ENCODE measurements around the gene TNRC6B. TPM values are rescaled to one million over a fixed set of nuclear protein-coding genes. Genes with fewer than 3 reads are reported as not detected.
"Not testable (repeated sequence)": the region's sequence is repeated elsewhere in the genome, so short reads cannot be mapped to it uniquely, and the experiment has no call there.

The TNRC6B gene
- total RNA-seq, 1 donor from 2014 or later: 14.3 TPM

- DNase-seq (ENCODE audit: low read depth in 2 of 2): no peak
These were observed 169.6 kb downstream of the TNRC6B start for GRCh38 chr22:40347300-40347699.

DNA sequence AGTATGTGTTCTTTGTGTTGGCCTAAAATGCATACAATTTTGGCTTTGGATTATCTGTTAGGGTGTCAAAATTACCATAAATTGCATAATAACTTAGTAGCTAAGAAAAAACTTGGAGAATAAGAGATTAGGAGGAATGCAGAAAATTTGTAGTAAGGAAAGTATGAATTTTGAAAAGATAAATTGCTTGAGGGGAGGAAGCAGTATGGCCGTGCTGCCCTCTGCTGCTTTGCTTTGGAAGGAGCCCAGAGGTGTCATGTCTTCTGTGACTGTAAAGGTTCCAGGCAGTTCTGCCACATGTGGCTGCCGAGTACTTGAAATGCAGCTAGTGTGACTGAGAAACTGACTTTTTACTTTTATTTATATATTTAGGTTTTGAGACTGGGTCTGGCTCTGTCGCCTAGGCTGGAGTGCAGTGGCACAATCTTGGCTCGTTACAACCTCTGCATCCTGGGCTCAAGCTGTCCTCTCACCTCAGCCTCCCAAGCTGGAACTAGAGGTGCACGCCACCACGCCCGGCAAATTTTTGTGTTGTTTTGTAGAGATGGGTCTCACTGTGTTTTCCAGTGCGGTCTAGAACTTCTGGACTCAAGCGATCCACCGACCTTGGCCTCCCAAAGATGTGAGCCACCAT, 170.4 kb downstream of the TNRC6B start:
- peak; percentile 75 to 79 for DNase-seq (ENCODE audit: low read depth in 2 of 2)

DNA sequence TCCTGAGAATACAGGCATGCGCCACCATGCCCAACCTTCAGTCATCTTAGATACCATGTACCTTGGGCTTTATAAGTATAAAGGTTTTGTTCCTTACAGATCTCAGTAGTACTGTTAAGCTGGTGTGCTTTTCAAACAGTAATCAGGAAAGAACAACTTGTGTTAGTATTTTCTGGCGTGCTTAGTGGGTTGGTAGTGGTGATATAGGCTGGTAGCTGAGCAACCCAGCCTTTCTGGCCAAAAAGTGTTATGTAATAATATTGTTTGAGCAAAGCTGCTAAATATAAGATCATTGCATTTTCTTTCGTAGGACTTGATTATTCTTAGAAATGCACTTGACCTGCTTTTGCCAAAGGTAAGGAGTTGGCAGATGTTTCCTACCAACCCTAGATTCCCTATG, 175.0 kb downstream of the TNRC6B start:
- no peak for DNase-seq (ENCODE audit: low read depth in 2 of 2)

- DNase-seq (ENCODE audit: low read depth in 2 of 2): no peak
These were observed 183.4 kb downstream of the TNRC6B start for GRCh38 chr22:40361100-40361499.

DNA sequence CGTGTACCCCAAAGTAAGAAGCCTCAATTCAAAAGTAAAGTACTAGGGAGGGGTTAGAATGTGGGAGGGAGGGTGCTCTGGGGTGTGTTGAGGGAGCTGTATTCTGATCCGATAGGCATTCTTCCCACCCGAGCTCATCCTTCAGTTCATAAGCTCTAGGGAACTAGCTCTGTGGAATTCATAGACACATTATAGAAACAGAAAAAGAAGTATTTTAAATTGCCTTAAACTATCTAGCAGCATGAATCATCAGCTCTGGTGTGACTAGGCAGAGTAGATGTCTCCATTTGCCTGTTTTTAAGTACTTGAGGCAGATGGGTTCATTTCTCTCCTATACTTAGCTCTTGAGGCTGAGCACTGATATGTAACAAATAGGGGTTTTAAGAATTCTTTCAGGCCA, 185.3 kb downstream of the TNRC6B start:
- no peak for DNase-seq (ENCODE audit: low read depth in 2 of 2)

GRCh38 chr22:40364431-40364830, 186.7 kb downstream of the TNRC6B start:
- DNase-seq (ENCODE audit: low read depth in 2 of 2): peak in 1 of 2 donors; percentile 67

- DNase-seq (ENCODE audit: low read depth in 2 of 2): no peak
These were observed 188.3 kb downstream of the TNRC6B start for GRCh38 chr22:40366068-40366467.

DNA sequence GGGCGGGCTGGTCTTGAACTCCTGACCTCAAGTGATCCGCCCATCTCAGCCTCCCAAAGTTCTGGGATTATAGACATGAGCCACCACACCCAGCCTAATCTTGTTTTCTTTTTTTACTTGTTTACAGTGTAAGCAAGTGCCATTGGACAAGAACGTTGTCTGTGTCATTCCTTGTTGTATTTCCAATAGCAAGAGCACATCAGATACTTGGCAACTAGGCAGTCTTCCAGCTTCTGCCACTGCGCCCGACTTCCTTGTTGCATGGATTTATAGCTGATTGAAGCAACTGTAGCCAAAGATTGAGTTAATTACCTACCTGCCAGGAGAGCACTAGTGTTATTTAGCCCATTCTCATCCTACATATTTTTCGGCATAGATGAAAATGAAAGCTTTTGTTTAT, 189.6 kb downstream of the TNRC6B start:
- DNase-seq (ENCODE audit: low read depth in 2 of 2): no peak

DNA sequence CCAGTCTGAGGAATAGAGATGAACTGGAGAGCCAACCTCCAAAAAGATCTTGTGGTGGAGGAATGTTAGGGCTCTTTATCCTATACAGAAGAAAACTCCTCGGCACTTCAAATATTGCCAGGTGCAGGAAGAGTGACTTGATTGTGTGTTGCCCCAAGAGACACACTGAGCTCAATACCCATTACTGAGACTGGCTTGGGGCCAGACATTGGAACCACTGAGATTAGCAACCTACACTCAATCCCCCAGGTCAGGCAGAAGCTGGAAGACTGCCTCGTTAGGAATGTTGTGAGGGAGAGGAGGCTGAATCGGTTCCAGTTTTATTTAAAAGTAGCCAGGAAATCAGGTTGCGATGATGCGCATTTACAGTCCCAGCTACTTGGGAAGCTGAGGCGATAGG, 190.3 kb downstream of the TNRC6B start:
- no peak for DNase-seq (ENCODE audit: low read depth in 2 of 2)

GRCh38 chr22:40368836-40369235, 191.1 kb downstream of the TNRC6B start:
- DNase-seq (ENCODE audit: low read depth in 2 of 2): no peak

- no peak for DNase-seq (ENCODE audit: low read depth in 2 of 2)
These were observed 196.8 kb downstream of the TNRC6B start for GRCh38 chr22:40374567-40374966.

DNA sequence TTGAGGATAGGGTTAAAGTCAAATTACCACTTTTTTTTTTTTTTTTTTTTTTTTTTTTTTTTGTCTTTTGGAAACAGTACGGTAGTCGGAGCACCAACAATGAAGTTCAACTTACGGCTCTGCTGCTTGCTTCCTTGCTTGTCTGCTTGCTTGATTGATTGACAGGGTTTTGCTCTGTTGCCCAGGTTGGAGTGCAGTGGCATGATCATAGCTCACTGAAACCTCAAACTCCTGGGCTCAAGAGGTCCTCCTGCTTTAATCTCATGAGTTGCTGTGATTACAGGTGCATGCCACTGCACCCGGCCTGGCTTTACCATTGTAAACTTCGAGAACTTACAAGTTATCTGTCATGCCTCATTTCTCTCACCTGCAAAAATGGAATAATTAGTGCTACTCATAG, 198.4 kb downstream of the TNRC6B start:
- DNase-seq (ENCODE audit: low read depth in 2 of 2): no peak

DNA sequence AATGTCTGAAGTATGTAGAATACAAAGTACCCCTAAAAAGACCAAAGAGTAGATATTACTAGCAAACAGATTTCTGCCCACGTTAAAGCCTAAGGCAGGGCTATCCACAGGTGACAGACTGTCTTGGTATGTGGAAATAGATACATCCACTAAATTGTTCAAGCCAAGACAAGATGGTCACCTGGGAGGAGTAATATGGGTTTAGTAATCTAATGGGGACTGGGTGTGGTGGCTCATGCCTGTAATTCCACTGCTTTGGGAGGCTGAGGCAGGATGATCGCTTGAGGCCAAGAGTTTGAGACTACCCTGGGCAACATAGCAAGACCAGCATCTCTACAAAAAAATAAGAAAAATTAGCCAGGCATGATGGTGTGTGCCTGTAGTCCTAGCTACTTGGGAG, 200.2 kb downstream of the TNRC6B start:
- DNase-seq (ENCODE audit: low read depth in 2 of 2): no peak

DNA sequence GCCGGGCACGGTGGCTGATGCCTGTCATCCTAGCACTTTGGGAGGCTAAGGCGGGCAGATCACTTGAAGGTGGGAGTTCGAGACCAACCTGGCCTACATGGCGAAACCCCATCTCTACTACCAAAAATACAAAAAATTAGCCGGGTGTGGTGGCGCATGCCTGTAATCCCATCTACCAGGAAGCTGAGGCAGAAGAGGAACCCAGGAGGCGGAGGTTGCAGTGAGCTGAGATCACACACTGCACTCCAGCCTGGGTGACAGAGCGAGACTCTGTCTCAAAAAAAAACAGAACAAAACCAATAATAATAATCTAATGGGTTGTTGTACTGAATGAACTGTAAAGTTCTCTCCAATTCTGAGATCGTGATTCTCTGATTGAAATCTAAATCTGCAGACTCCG, 200.7 kb downstream of the TNRC6B start:
- not testable (repeated sequence) for DNase-seq (ENCODE audit: low read depth in 2 of 2)

- DNase-seq (ENCODE audit: low read depth in 2 of 2): no peak
These were observed 203.7 kb downstream of the TNRC6B start for GRCh38 chr22:40381461-40381860.

DNA sequence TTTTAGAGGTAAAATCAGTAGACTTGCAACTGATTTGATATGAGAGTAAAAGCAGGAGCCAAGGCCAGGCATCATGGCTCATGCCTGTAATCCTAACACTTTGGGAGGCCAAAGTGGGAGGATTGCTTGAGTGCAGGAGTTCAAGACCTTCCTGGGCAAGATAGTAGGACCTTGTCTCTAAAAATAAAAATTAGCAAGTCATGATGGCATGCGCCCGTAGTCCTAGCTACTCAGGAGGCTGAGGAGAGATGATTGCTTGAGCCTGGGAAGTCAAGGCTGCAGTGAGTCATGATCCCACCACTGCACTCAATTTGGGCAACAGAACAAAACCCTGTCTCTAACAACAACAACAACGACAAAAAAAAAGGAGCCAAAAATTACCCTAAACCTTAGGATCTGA, 206.2 kb downstream of the TNRC6B start:
- DNase-seq (ENCODE audit: low read depth in 2 of 2): peak in 1 of 2 donors; percentile 74

GRCh38 chr22:40385036-40385782, 207.5 kb downstream of the TNRC6B start:
- peak in 1 of 2 donors; percentile 60 for DNase-seq (ENCODE audit: low read depth in 2 of 2)

Other genes starting within 250 kb of the TNRC6B start
- gene TMA7B, start 217.5 kb upstream of the TNRC6B start, total RNA-seq: not detected in 2 replicates
- not detected in 2 replicates for gene FAM83F, start 183.0 kb upstream of the TNRC6B start, total RNA-seq
- 102 and 122 TPM in 2 replicates for gene ADSL, start 168.6 kb downstream of the TNRC6B start, total RNA-seq
- gene SGSM3, start 192.7 kb downstream of the TNRC6B start, total RNA-seq: 41.0 and 52.0 TPM in 2 replicates